ENCODE data around the gene SORCS2.

Gene SORCS2

GRCh38 chr4:7714738-7715137 is 522.4 kb downstream of the SORCS2 start:
- DNase-seq (ENCODE audit: low spot score): no peak

DNA sequence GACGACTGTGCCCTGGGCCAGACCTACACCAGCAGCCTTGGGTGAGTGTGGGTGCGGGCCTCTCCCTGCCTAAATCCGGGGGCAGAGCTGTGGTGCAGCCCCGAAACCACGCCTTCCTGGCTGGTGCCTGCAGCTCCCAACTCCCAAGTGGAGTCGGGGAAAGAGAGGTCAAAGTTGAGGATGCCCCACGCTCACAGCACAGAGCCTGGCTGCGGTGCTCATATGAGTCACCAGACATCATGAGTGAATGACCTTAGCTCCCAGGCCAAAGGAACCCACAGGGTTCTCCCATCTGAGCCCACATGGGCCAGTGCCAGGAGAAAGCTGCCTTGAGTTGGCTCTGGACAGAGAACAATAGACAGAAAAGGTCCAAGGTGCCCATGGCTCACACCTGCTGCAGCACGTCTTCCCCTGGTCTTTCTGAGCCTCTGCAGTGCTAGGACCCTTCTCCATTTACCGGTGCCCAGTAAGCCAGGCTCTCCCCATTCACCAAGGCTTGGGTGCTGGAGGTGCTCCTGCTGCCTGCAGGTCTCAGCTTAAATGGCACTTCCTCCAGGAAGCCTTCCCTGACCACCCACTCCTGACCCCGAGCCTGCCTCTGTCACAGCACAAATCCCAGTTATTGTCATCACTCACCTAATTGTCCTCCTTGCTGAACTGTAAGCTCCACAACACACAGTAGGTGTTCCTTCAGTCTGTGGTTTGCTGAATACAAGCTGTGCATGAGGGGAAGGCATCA is 523.1 kb downstream of the SORCS2 start:
- no peak for DNase-seq (ENCODE audit: low spot score)

DNA sequence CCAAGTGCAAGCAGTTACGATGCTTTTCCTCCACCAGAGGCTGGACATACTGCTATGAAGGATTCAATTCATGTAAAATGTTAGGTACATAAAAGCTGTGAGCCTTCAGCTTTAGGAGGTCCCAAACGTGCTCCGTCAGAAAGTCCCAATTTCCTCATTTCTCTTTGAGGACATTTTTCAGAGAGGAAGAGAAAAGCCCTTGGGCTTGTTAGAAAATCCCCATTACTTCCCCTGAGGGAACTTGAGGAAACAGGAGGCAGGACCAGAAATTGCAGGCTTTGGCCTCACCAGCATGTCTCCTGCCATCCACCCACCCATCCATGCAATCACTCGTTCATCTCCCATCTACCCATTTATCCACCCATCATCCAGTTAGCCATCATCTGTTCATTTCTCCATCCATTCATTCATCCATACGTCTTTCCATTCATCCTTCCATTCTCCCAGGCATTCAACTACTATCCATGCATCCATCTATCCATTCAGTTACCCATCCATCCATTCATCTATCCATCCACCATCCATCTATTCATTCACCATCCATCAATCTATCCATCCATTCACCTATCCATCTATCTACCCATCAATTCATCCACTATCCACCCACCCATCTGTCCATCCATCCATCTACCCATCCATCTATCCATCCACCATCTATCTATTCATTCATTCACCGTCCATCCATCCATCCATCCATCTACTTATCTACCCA is 523.8 kb downstream of the SORCS2 start:
- DNase-seq (ENCODE audit: low spot score): no peak

GRCh38 chr4:7717161-7717560 is 524.8 kb downstream of the SORCS2 start:
- DNase-seq (ENCODE audit: low spot score): no peak

DNA sequence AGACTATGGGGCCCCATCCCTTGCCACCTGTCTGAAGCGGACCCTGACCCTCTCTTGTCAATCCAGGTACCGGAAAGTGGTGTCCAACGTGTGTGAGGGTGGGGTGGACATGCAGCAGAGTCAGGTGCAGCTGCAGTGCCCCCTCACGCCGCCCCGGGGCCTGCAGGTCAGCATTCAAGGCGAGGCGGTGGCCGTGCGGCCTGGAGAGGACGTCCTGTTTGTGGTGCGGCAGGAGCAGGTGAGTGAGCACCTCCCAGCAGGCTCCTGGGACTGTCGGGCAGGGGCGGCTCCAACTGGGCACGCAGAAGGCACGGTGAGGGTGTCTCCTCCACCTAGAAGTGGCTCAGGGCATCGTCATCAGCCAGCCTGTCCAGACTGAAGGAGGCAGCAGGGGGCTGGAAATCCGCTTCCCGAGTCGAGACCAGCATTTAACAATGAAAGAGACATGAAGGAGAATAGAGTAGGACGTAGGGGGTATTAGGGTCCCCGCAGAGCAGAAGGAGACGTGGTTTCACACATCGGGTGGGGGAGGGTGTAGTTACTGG is 525.7 kb downstream of the SORCS2 start:
- no peak for DNase-seq (ENCODE audit: low spot score)

DNA sequence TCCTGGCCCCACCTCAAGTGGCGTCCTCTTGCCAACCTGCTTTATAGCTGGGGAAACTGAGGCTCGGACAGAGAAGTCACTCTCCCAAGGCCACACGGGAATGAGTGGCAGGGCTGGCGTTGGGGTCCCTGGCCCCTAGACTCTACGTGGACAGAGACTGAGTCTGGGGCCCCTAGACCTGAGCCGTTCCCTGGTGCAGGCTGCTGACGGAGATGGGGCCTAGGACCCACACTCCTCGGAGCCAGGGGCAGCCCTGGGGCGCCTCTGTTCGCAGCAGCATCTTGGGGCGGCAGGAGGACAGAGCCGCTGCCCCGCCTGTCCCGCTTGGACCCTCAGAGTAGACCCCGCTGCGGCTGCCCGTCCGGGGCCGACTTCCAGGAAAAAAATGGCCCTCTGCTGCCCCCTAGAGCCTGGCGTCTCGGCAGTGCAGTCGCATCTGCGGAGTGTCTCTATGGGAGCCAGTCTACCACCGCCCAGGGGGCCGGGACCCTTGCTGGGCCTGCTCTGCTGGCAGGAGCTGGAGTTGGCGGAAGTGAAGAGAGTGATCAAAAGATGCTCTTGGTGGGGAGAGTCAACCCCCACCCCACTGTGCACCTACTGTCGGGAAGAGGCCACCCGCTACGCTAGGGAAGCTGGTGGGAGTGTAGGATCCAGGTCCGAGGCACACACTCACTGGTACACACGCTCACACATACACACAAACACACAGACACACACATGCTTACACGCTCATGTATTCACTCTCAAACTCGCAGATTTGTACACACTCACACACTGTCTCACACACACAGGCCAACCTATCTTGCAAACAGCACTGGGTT is 527.2 kb downstream of the SORCS2 start:
- DNase-seq (ENCODE audit: low spot score): peak; percentile 51

GRCh38 chr4:7721984-7722551 is 529.7 kb downstream of the SORCS2 start:
- peak; percentile 52 for DNase-seq (ENCODE audit: low spot score)

DNA sequence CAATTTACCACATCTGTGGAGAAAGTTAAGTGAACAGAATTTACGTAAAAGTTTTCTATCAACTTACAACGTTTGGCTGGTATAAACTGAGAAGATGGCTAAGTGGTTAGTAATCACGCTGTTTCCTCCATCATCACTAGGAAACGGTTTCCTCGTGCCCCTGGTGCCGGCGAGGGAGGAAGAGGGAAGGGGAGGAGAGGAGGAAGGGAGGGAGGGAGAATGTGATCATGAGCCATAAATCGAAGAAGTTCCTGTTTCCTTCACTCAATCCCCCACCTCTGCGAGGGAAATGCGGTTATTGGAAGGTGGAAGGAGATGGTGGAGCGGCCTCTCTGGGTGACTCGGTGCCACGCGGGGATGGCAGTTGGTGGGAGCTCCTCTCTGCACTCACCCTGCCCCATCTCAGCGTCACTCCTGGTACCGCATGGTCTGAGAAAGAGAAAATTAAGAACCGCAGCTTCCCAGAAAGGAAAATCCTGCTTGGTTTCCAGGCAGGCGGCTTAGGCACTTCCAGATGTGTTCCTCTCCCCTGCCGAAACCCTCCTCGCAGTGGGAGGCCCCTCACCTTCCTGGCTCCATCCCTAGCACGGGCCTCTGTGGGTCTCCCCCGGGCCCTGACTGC is 530.5 kb downstream of the SORCS2 start:
- DNase-seq (ENCODE audit: low spot score): peak; percentile 38

DNA sequence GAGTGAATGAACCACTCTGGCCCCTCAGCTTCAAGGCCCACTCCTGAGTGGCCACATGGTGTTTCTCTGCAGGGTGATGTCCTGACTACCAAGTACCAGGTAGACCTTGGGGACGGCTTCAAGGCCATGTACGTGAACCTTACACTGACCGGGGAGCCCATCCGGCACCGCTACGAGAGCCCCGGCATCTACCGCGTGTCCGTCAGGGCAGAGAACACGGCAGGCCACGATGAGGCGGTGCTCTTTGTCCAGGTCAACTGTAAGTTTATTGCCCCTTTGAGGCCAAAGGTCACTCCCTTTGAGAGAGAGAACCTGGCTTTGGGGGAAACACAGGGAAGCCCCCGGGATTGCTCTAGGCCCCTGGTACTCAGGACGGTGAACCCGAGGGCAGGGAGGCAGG is 531.3 kb downstream of the SORCS2 start:
- DNase-seq (ENCODE audit: low spot score): no peak

GRCh38 chr4:7725951-7726350 is 533.6 kb downstream of the SORCS2 start:
- DNase-seq (ENCODE audit: low spot score): no peak

DNA sequence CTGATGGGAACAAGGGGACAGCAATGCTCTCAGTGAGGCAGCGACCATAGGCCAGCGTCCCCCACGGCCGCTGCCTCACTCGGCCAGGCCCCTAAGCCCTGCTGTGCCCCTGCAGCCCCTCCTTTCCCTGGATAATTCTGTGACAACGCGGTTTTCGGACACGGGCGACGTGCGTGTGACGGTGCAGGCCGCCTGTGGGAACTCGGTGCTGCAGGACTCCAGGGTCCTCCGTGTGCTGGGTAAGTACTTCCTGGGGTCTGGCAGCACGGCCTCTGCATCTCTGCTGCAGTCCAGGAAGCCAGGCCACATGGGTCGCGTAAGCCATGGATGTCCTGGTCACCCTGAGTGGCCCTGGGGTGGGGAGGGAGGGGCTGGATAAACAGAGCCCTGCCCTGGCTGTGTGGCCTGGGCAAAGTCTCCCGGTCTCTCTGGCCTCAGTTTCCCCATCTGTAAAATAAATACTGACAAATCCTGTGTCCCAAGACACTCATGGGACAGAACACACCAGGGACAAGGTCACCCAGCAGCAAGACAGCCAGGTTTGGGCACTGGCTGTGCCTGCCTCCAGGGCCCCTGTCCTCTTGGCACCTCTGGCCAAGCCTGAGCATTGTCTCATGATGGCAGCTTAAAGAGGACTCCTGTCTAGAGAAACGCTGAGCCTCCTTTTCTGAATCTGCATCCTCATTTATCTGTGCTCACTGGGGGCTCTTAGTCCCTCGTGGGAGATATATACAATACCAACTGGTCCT is 534.5 kb downstream of the SORCS2 start:
- no peak for DNase-seq (ENCODE audit: low spot score)

DNA sequence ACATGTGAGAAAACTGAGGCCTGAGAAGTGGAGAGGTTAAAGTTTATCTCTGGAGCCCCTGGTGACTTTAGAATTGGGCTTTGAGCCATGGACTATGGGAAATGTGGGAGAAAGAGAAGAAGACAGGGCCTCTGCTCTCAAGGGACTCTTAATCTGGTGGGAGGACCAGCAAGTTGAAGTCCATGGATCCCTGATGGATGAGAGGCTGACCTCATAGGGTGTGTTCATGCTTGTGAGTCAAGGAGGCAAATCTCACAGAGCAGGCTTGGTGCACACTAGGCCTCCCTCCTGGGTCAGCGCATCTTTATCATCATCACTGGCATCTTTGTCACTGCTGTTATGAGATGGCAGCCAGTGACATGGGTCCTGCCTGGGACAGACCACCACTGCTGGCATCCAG is 535.4 kb downstream of the SORCS2 start:
- DNase-seq (ENCODE audit: low spot score): no peak

DNA sequence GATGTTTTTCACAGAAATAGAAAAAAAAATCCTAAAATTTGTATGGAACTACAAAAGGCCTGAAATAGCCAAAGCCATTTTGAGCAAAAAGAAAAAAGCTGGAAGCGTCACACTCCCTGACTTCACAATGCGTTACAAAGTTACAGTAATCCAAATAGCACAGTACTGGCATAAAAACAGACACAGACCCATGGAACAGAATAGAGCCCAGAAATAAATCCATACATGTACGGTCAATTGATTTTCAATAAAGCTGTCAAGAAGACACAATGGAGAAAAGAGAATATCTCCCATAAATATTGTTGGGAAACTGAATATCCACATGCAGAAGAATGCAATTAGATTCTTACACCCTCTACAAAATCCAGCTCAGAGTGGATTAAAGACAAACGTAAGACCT is 539.1 kb downstream of the SORCS2 start:
- no peak for DNase-seq (ENCODE audit: low spot score)

- no peak for DNase-seq (ENCODE audit: low spot score)
Measured at GRCh38 chr4:7732263-7732662, 539.9 kb downstream of the SORCS2 start.

GRCh38 chr4:7733201-7733600 is 540.9 kb downstream of the SORCS2 start:
- DNase-seq (ENCODE audit: low spot score): no peak

- DNase-seq (ENCODE audit: low spot score): no peak
Measured at GRCh38 chr4:7733801-7734650, 541.7 kb downstream of the SORCS2 start.

DNA sequence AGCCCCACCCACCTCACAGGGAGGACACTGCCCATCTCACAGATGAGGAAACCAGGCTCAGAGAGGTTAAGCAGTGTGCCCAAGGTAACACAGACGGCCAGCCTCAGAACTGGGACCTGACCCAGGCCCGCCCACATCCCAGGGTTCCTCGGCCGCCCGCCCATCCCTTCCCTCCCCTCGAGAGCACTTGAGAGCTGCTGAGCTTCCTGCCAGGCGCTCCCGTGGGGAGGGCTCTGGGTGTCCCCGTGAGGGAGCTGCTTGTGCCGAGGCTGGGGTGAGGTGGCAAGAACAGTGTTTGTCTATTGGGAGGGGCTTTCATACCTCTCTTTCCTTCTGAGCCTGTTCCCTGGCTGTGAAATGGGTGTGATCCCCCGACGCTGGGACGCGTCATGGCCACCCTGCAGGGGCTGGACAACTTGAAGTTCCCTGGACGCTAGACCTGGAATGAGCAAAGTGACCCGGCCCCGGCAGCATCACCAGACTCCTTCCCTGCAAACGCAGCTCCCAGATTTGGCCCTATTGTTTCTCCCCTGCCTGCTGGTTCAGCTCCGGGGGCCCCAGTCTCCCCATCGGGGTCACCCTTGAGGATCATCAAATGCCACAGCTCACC is 542.4 kb downstream of the SORCS2 start:
- DNase-seq (ENCODE audit: low spot score): no peak

DNA sequence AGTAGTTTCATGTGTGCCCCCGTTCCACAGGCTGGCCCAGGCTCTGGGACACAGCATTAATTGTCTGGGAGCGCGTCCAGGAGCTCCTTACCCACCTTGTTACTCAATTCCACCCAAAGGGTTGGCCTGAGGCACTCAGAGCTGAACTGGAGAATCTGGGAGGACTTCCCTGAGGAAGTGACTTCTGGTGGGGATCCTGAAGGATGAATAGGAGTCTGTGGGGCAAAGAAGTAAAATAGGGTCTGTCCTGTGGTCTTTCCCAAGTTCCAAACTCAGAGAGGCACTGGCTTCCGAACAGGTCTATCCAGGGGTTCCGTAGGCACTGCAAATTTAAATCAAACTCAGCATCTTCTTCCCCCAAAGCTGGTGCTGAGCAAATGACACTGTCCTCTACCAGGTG is 543.1 kb downstream of the SORCS2 start:
- no peak for DNase-seq (ENCODE audit: low spot score)

- DNase-seq (ENCODE audit: low spot score): no peak
Measured at GRCh38 chr4:7735961-7736360, 543.6 kb downstream of the SORCS2 start.

Data from kidney capillary endothelial cell (primary cell).